Ovary (tissue), 9 donors: ENCODE data around the gene CNTNAP5. TPM values are rescaled to one million over a fixed set of nuclear protein-coding genes. Genes with fewer than 3 reads are reported as not detected.

ENCODE experiments used
- DNase-seq, 5 donors: peaks; one replicate each; pipeline ENCODE4 v3.0.0-alpha.2; 2019 to 2020
- H3K27ac ChIP-seq, 2 donors: fragments of 200-600 bp; one replicate each; pipeline versions ENCODE4 v1.5.1 to v1.8.0; 2019 to 2022
- H3K27me3 ChIP-seq: fragments of 200-600 bp; one replicate; pipeline ENCODE4 v1.8.0; 2022
- H3K36me3 ChIP-seq: fragments of 200-600 bp; sonication (generic); one replicate; pipeline ENCODE4 v1.5.1; 2019
- H3K4me1 ChIP-seq: one replicate; pipeline ENCODE4 v1.8.1; 2013; ENCODE audit warnings: mild to moderate bottlenecking, moderate library complexity; ENCODE audit not compliant: insufficient read depth
- H3K4me3 ChIP-seq: fragments of 200-600 bp; sonication (generic); one replicate; pipeline ENCODE4 v1.5.1; 2017
- H3K9me3 ChIP-seq, 2 donors: fragments of 200-600 bp in 1 of 2; sonication (generic) in 1 of 2; one replicate each; pipeline versions ENCODE4 v1.5.1 to v1.8.1; 2013 to 2019; ENCODE audit warnings: mild to moderate bottlenecking in 1 of 2, moderate library complexity in 1 of 2
- CTCF ChIP-seq, 3 donors: fragments of 450-650 bp in 2 of 3; fragments of 200-600 bp in 1 of 3; IDR thresholded peaks; one replicate each; pipeline versions ENCODE4 v1.5.1 to v1.8.0; 2016 to 2022; ENCODE audit warnings: antibody characterized with exemption in 3 of 3, mild to moderate bottlenecking in 1 of 3
- EP300 ChIP-seq: sonication (generic); formaldehyde crosslinking; IDR thresholded peaks from one replicate; pipeline ENCODE4 v1.6.1; 2017; ENCODE audit warnings: antibody characterized with exemption
- POLR2A ChIP-seq: fragments of 450-650 bp; IDR thresholded peaks from one replicate; pipeline ENCODE4 v1.6.1; 2017; ENCODE audit warnings: antibody characterized with exemption, mild to moderate bottlenecking, moderate library complexity
- WGBS, 3 donors: extraction: QIAGEN DNeasy Blood & Tissue Kit in 1 of 3; methylation state at CpG; one replicate each; pipeline versions ENCODE4 v1.1.5 to v1.1.7; 2013 to 2017; 5-methylcytosine and 5-hydroxymethylcytosine counted together
- intact Hi-C, 4 donors: fragments of 100-400 bp; cut with DNase I; formaldehyde crosslinking; loops; one replicate each; pipeline versions ENCODE4 v1.11.0 to v1.15.1; 2022 to 2023
- polyA plus RNA-seq, 2 donors: library from polyadenylated mRNA; stranded (reverse); fragments of 200-250 nt in 1 of 2; fragments of 350-450 nt in 1 of 2; fragmentation: Illumina TruSeq in 1 of 2; extraction: RNeasy Lipid Tissue Mini Kit (QIAGEN cat#74804) in 1 of 2; gene quantifications; one replicate each; pipeline ENCODE4 v1.2.3, GENCODE V29; 2013 to 2014
- total RNA-seq, 7 donors: library from RNA; depleted of rRNA in 2 of 7; stranded (reverse); fragments of >200 nt in 2 of 7; fragmentation: NEBNext Ultra II Directional in 3 of 7; extraction: Animal tissue kit (Norgen Biotek cat#: 25700) in 3 of 7; gene quantifications; one replicate each; pipeline versions ENCODE4 v1.1.0 to v1.2.4, GENCODE V29; 2016 to 2023
- donor health status: DM: no; HTN: no; CAD: no; lungs with moderate emphysema.
- donor health status: DM: no; HTN: no; CAD: no.
- donor health status: Bipolar disorder and iron deficiency.
- donor health status: DM: yes; HTN: yes; CAD: no.
- donor health status: DM: no; HTN: no; CAD: no.
- donor health status: DM: yes; HTN: yes; CAD: no.

The CNTNAP5 gene
- total and polyA plus RNA-seq, 9 donors = not detected

GRCh38 chr2:124104914-124105313 is 79.8 kb downstream of the CNTNAP5 start:
- Histone ChIP-seq H3K9me3 (no peaks in the 10 kb centered on the region), H3K4me1 (no peaks in the 10 kb centered on the region), H3K4me3 (no peak overlapping the region), H3K27me3 (no peaks in the 10 kb centered on the region), H3K36me3 (no peaks in the 10 kb centered on the region), H3K27ac (no peak overlapping the region)
- 66 to 76% (median 75%) methylated on average over 1 of the region's 1 CpG for WGBS, 3 donors
- intact Hi-C loops = no loop called here
- TF ChIP-seq POLR2A = no peak
- no peak for TF ChIP-seq CTCF (IDR thresholded peaks at IDR 0.05)
- no peak for TF ChIP-seq EP300
- no peak for DNase-seq

DNA sequence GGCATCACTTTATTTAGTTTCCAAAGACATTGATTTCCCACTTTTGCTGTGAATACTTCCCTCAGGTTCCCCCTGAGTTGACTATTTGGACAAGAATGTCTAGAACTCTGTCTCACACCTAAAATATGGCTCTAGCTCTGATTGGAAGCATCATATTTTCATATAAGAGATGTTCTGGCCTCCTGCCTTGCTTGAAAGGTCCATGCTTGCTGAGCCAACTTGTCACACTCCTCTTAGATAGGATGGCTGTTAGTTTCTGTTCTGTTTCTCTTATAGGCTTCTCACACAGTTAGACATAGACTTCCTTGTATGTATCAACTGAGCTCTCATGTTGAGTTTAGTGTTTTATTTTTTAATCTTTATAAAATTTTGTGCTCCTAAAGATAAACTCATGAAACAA is 87.1 kb downstream of the CNTNAP5 start:
- DNase-seq = no peak
- no peaks in the 10 kb centered on the region for H3K36me3 ChIP-seq
- H3K4me3 ChIP-seq = no peak overlapping the region
- no peak overlapping the region for H3K27ac ChIP-seq
- TF ChIP-seq CTCF (IDR thresholded peaks at IDR 0.05) = no peak
- TF ChIP-seq POLR2A = no peak
- TF ChIP-seq EP300 = no peak
- intact Hi-C loops = no loop called here
- no peaks in the 10 kb centered on the region for H3K9me3 ChIP-seq
- H3K27me3 ChIP-seq = no peaks in the 10 kb centered on the region
- H3K4me1 ChIP-seq = no peaks in the 10 kb centered on the region

DNA sequence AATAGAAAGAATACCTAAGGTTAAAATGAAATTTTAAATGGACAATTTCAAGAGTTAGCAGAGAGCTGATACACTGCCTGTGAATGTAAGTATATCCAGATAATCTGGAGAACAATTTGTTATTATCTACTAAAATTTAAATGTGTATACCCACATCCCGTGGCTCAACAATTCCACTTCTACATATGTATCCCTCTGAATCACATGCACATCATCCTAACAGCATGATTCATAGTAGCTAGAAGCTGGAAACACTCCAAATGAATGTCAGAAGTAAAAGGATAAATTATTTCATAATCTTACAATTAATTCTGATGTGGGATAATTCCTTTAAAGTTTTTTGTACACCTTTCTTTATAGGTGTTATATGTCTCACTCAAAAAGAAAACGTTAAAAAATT is 87.9 kb downstream of the CNTNAP5 start:
- H3K4me3 ChIP-seq = no peak overlapping the region
- no peak for DNase-seq
- no peaks in the 10 kb centered on the region for H3K9me3 ChIP-seq
- no peaks in the 10 kb centered on the region for H3K27me3 ChIP-seq
- no peak for TF ChIP-seq CTCF (IDR thresholded peaks at IDR 0.05)
- no peak for TF ChIP-seq POLR2A
- TF ChIP-seq EP300 = no peak
- no peaks in the 10 kb centered on the region for H3K4me1 ChIP-seq
- H3K36me3 ChIP-seq = no peaks in the 10 kb centered on the region
- no peak overlapping the region for H3K27ac ChIP-seq
- intact Hi-C loops = no loop called here
- WGBS, 3 donors = 55 to 62% (median 57%) methylated on average over 2 of the region's 2 CpGs

DNA sequence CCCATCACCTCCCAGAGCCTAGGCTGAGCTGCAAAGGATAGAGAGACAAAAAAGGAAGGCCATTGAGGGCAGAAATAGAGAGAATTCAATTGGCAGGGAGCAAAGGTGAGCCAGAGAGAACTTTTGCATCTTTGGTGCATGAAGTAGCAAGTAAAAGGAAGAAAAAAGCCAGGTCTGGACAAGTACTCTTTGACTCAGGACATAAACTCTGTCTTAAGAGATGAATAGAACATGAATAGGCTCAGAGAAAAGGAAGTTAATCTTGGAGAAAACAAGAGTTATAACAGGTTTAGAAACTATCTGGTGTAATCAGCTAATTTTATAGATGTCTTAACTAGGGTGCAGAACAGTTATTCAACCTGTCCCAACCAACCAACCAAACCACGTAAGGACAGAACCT is 95.2 kb downstream of the CNTNAP5 start:
- H3K4me3 ChIP-seq = no peak overlapping the region
- 93 to 96% (median 95%) methylated on average over 1 of the region's 1 CpG for WGBS, 3 donors
- H3K4me1 ChIP-seq = no peaks in the 10 kb centered on the region
- H3K9me3 ChIP-seq = no peaks in the 10 kb centered on the region
- H3K27me3 ChIP-seq = no peaks in the 10 kb centered on the region
- DNase-seq = no peak
- H3K36me3 ChIP-seq = no peaks in the 10 kb centered on the region
- no peak overlapping the region for H3K27ac ChIP-seq
- TF ChIP-seq CTCF (IDR thresholded peaks at IDR 0.05) (no peak), EP300 (no peak), POLR2A (no peak)
- intact Hi-C loops = no loop called here

GRCh38 chr2:124121106-124121505 is 96.0 kb downstream of the CNTNAP5 start:
- 88 to 89% (median 88%) methylated on average over 5 of the region's 5 CpGs for WGBS, 3 donors
- no peak overlapping the region for H3K27ac ChIP-seq

More at GRCh38 chr2:124121106-124121505, 96.0 kb downstream of the CNTNAP5 start:
- intact Hi-C loops = no loop called here
- TF ChIP-seq CTCF (IDR thresholded peaks at IDR 0.05) = no peak
- no peak for TF ChIP-seq EP300
- no peak for TF ChIP-seq POLR2A
- Histone ChIP-seq H3K4me1 (no peaks in the 10 kb centered on the region), H3K36me3 (no peaks in the 10 kb centered on the region), H3K9me3 (no peaks in the 10 kb centered on the region), H3K4me3 (no peak overlapping the region), H3K27me3 (no peaks in the 10 kb centered on the region)
- DNase-seq = no peak
